ENCODE results near the gene C5.

DNA sequence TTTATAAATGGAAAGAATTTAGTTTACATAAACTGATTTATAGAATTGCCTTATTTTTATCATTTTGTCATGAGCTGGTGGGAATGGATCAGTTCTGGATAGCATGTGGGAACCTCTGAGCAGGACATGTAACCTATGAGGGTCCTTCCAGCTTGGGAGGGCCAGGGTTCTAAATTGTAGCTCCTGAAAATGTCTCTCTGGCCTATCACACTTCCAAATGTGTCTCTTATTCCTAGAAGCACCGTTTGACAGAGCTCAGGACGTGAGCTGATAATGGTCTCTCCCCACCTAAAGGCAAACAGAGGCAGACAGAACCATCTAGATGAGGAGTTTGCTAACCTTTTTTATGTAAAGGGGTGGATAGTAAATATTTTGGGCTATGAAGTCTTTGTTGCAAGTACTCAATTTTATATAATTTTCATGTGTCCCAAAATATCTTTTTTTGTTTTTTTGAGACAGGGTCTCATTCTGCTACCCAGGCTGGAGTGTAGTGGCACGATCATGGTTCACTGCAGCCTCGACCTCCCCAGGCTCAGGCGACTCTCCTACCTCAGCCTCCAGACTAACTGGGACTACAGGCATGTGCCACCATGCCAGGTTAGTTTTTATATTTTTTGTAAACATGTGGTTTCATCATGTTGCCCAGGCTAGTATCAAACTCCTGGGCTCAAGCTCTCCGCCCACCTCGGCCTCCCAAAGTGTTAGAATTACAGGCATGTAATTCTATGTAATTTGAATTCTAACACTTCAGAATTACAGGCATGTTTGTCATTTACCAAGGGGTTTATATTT is 127.5 kb downstream of the C5 start:
- TF ChIP-seq EZH2 (IDR thresholded peaks at IDR 0.05; ENCODE audit: borderline replicate concordance, low read length): no peak
- TF ChIP-seq, protein P1, sequence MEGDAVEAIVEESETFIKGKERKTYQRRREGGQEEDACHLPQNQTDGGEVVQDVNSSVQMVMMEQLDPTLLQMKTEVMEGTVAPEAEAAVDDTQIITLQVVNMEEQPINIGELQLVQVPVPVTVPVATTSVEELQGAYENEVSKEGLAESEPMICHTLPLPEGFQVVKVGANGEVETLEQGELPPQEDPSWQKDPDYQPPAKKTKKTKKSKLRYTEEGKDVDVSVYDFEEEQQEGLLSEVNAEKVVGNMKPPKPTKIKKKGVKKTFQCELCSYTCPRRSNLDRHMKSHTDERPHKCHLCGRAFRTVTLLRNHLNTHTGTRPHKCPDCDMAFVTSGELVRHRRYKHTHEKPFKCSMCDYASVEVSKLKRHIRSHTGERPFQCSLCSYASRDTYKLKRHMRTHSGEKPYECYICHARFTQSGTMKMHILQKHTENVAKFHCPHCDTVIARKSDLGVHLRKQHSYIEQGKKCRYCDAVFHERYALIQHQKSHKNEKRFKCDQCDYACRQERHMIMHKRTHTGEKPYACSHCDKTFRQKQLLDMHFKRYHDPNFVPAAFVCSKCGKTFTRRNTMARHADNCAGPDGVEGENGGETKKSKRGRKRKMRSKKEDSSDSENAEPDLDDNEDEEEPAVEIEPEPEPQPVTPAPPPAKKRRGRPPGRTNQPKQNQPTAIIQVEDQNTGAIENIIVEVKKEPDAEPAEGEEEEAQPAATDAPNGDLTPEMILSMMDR (IDR thresholded peaks at IDR 0.05; ENCODE audit: low read length): no peak

All from OCI-LY1 (cell line).